ENCODE data around the gene SYNPR. TPM values are rescaled to one million over a fixed set of nuclear protein-coding genes. Genes with fewer than 3 reads are reported as not detected.

The SYNPR gene
- total and polyA plus RNA-seq, 5 experiments from 2014 or later = not detected

DNA sequence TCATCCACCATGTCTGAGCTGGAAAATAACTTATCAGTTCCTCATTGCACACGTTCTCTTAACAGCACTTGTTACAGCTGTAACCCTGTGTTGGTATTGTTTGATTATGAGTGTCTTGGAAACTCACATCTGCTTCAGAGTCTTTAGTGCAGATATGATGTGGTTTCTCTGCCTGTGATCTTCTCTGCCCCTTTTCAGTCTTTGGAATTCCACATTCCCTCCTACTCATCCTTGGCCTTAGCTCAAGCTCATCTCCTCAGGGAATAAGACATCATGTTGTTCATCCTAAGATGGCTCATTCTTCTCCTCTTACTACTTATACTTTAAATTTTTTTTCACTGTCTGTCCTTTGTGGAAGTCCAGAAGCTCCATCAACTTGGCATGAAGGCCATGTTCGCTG, 77.7 kb downstream of the SYNPR start:
- no peak overlapping the region for H3K27ac Mint-ChIP-seq
- no peaks in the 10 kb centered on the region for H3K9me3 Mint-ChIP-seq

DNA sequence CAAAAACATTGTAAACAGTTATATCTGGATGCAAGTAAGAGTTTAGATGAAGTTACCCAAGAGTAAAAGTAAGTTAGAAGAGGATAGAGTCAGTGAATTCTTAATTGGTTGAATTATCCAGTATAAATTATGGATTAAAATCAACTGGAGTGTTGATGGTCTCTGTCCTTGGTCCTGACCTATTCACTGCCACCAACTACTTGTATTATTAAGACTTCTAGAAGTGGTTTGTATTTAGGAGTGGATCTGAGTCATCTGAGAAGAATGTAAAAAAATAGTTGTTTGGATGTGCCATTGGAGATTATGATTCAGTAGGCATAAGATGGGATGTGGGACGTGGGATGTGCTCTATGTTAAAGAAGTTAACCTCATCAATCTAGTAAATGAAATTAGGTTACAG, 86.4 kb downstream of the SYNPR start:
- peaks cover 0 to 22% (median 3%) of the 10 kb centered on the region in 5 donors for H3K27me3 Mint-ChIP-seq
- peaks cover 0 to 8% (median 0%) of the 10 kb centered on the region in 9 donors for H3K9me3 Mint-ChIP-seq
- H3K4me1 Mint-ChIP-seq = no peaks in the 10 kb centered on the region
- POLR2A ChIA-PET = no interaction called here
- DNase-seq (no peak), ATAC-seq (no peak)
- H3K4me3 Mint-ChIP-seq = no peak overlapping the region
- no peak overlapping the region for H3K27ac Mint-ChIP-seq
- H3K36me3 Mint-ChIP-seq = no peaks in the 10 kb centered on the region

More for the DNA sequence above, 77.7 kb downstream of the SYNPR start:
- ATAC-seq = no peak
- H3K4me1 Mint-ChIP-seq = no peaks in the 10 kb centered on the region
- no peaks in the 10 kb centered on the region for H3K36me3 Mint-ChIP-seq
- no peak overlapping the region for H3K4me3 Mint-ChIP-seq
- H3K27me3 Mint-ChIP-seq = peaks cover 7 to 37% (median 21%) of the 10 kb centered on the region in 5 donors
- no peak for DNase-seq
- POLR2A ChIA-PET = no interaction called here

DNA sequence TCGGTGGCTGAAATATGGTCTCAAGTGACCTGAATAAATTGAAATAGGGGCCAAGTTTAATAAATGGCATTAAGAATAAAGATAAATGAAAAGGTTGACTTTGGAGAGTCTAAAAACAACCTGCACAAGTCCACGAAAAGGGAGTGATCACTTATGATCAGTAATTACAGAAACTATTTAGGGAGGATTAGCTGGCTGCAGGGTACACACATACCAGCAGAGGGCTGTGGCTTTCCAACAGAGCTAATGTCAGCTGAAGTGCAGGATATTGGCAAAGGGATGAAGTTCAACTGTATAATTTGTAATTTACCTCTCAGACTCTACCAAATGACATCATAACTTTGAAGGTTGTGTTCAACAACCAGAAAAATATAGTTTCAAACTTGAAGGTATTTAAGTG, 86.8 kb downstream of the SYNPR start:
- Mint-ChIP-seq H3K36me3 (no peaks in the 10 kb centered on the region), H3K4me3 (no peak overlapping the region), H3K9me3 (peaks cover 0 to 8% (median 0%) of the 10 kb centered on the region in 9 donors), H3K27ac (no peak overlapping the region), H3K4me1 (no peaks in the 10 kb centered on the region), H3K27me3 (peaks cover 0 to 21% (median 3%) of the 10 kb centered on the region in 5 donors)
- DNase-seq = no peak
- no peak for ATAC-seq
- POLR2A ChIA-PET = no interaction called here

DNA sequence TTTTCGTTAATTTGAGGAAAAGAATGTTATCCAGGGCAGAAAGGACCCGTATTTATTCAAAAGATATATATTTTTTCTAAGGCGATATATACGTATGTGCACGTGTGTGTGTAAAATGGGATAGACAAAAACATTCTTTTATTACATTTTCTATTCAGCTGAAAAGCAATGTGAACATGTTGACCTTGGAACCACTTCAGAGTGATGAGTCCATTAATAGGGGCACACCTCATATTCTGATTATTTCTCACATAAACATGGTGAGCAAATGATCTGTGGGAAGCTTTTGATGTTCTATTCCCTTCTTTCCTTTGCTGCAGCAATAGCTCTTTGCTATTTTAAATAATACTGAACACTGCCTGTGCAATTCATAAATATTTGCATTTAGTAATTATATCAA, 87.6 kb downstream of the SYNPR start:
- DNase-seq = no peak
- H3K4me3 Mint-ChIP-seq = no peak overlapping the region

DNA sequence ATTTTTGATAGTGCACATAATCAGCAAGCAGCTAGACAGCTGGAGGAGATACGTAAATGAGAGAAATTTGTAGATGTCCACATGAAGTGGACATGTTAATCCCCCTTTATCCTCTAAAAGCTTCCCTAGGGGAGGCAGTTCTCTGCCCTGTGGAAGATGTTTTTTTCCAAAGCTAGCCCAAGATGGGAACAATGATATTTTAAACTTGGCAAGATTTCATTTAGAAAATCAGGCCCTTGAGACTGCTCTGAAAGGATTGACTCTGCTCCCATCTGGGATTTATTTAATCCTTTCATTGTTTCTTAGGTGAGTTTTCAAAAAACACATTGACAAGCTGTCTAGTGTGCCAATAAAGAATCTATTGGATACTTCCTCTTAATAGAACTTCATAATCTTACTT, 92.0 kb downstream of the SYNPR start:
- peaks cover 0 to 8% (median 2%) of the 10 kb centered on the region in 5 donors for H3K27me3 Mint-ChIP-seq
- H3K9me3 Mint-ChIP-seq = peaks cover 0 to 5% (median 0%) of the 10 kb centered on the region in 9 donors
- no peak for DNase-seq
- no peak overlapping the region for H3K27ac Mint-ChIP-seq
- no peak for ATAC-seq
- no peaks in the 10 kb centered on the region for H3K36me3 Mint-ChIP-seq
- POLR2A ChIA-PET = interaction anchor here (1.1 kb wide), 1 partner anchor 15 kb away, joined by 3 read pairs; no protein-coding TSS in a partner anchor
- no peaks in the 10 kb centered on the region for H3K4me1 Mint-ChIP-seq
- no peak overlapping the region for H3K4me3 Mint-ChIP-seq

More for the DNA sequence above, 87.6 kb downstream of the SYNPR start:
- ATAC-seq = no peak
- Mint-ChIP-seq H3K9me3 (peaks cover 0 to 8% (median 0%) of the 10 kb centered on the region in 9 donors), H3K4me1 (no peaks in the 10 kb centered on the region), H3K27me3 (peaks cover 0 to 13% (median 0%) of the 10 kb centered on the region in 5 donors), H3K36me3 (no peaks in the 10 kb centered on the region), H3K27ac (no peak overlapping the region)
- POLR2A ChIA-PET = no interaction called here

DNA sequence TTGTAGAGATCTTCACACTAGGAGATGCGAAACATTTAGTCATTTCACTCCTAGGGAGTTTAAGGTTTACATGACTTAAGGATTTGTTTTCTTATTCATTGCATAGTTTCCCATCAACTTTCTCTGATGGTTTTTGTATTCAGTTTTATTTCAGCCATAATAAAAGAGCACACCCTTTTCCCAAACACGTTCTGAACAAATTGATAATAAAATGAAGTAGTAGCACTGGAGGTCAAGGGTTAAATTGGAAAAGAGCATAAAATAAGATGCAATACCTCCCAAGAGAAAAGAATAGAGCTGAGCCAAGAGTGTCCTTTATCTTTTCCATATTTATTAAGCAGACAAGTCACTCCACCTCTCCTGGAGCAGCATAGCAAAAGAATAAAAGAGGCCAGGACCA, 104.9 kb downstream of the SYNPR start:
- no peak for ATAC-seq
- H3K27ac Mint-ChIP-seq = no peak overlapping the region
- no peaks in the 10 kb centered on the region for H3K4me1 Mint-ChIP-seq
- H3K4me3 Mint-ChIP-seq = no peak overlapping the region
- no peaks in the 10 kb centered on the region for H3K36me3 Mint-ChIP-seq
- no peak for DNase-seq
- H3K27me3 Mint-ChIP-seq = peaks cover 0 to 6% (median 0%) of the 10 kb centered on the region in 5 donors
- peaks cover 0 to 9% (median 0%) of the 10 kb centered on the region in 9 donors for H3K9me3 Mint-ChIP-seq
- POLR2A ChIA-PET = no interaction called here

- DNase-seq (no peak), ATAC-seq (no peak)
- peaks cover 0 to 9% (median 0%) of the 10 kb centered on the region in 9 donors for H3K9me3 Mint-ChIP-seq
- POLR2A ChIA-PET = no interaction called here
- no peaks in the 10 kb centered on the region for H3K4me1 Mint-ChIP-seq
- no peak overlapping the region for H3K4me3 Mint-ChIP-seq
- H3K36me3 Mint-ChIP-seq = no peaks in the 10 kb centered on the region
- no peak overlapping the region for H3K27ac Mint-ChIP-seq
- peaks cover 0 to 8% (median 0%) of the 10 kb centered on the region in 5 donors for H3K27me3 Mint-ChIP-seq
These were observed 106.3 kb downstream of the SYNPR start for GRCh38 chr3:63384382-63384781.

GRCh38 chr3:63385629-63386028, 107.5 kb downstream of the SYNPR start:
- Mint-ChIP-seq H3K4me1 (no peaks in the 10 kb centered on the region), H3K4me3 (no peak overlapping the region)

GRCh38 chr3:63386568-63386967, 108.5 kb downstream of the SYNPR start:
- H3K4me1 Mint-ChIP-seq = no peaks in the 10 kb centered on the region
- H3K36me3 Mint-ChIP-seq = no peaks in the 10 kb centered on the region
- no peak overlapping the region for H3K4me3 Mint-ChIP-seq

More at GRCh38 chr3:63385629-63386028, 107.5 kb downstream of the SYNPR start:
- peaks cover 0 to 8% (median 4%) of the 10 kb centered on the region in 5 donors for H3K27me3 Mint-ChIP-seq
- H3K9me3 Mint-ChIP-seq = peaks cover 0 to 9% (median 0%) of the 10 kb centered on the region in 9 donors
- ATAC-seq = no peak
- POLR2A ChIA-PET = interaction anchor here (0.9 kb wide), 1 partner anchor 15 kb away, joined by 3 read pairs; no protein-coding TSS in a partner anchor
- DNase-seq = no peak
- no peak overlapping the region for H3K27ac Mint-ChIP-seq
- no peaks in the 10 kb centered on the region for H3K36me3 Mint-ChIP-seq

GRCh38 chr3:63387568-63387967, 109.5 kb downstream of the SYNPR start:
- Mint-ChIP-seq H3K27me3 (peaks cover 4 to 12% (median 5%) of the 10 kb centered on the region in 5 donors), H3K4me3 (no peak overlapping the region), H3K36me3 (no peaks in the 10 kb centered on the region), H3K4me1 (no peaks in the 10 kb centered on the region), H3K27ac (no peak overlapping the region), H3K9me3 (peaks cover 0 to 7% (median 0%) of the 10 kb centered on the region in 9 donors)
- ATAC-seq (no peak), DNase-seq (no peak)
- POLR2A ChIA-PET = no interaction called here

More at GRCh38 chr3:63386568-63386967, 108.5 kb downstream of the SYNPR start:
- DNase-seq (no peak), ATAC-seq (no peak)
- Mint-ChIP-seq H3K9me3 (peaks cover 0 to 9% (median 0%) of the 10 kb centered on the region in 9 donors), H3K27ac (no peak overlapping the region), H3K27me3 (peaks cover 4 to 12% (median 5%) of the 10 kb centered on the region in 5 donors)
- POLR2A ChIA-PET = no interaction called here

GRCh38 chr3:63390710-63391230, 112.7 kb downstream of the SYNPR start:
- H3K4me3 Mint-ChIP-seq = no peak overlapping the region
- ATAC-seq (no peak), DNase-seq (no peak)
- peaks cover 4 to 12% (median 5%) of the 10 kb centered on the region in 5 donors for H3K27me3 Mint-ChIP-seq
- H3K36me3 Mint-ChIP-seq = no peaks in the 10 kb centered on the region
- POLR2A ChIA-PET = no interaction called here
- peaks cover 0 to 6% (median 0%) of the 10 kb centered on the region in 9 donors for H3K9me3 Mint-ChIP-seq
- H3K27ac Mint-ChIP-seq = no peak overlapping the region
- no peaks in the 10 kb centered on the region for H3K4me1 Mint-ChIP-seq

DNA sequence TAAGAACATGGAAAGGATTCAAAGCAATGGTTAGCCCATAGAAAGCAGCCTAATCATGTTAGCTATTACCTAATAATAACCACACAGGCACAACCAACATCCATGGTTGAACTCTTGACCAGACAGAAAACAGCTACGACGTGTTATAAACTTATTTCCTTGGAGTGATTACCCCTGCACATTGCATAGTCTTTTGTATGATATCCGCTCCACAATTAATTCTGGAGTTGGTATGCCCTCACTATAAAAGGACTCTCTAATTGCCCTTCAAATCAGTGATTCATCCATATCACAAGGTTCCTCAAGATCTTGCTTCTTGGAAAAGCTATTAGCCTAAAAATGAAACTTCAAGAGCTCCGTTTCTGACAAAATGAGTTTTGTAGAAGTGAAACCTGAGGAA, 117.9 kb downstream of the SYNPR start:
- Mint-ChIP-seq H3K27me3 (peaks cover 0 to 5% (median 2%) of the 10 kb centered on the region in 5 donors), H3K36me3 (no peaks in the 10 kb centered on the region), H3K9me3 (peaks cover 0 to 8% (median 1%) of the 10 kb centered on the region in 9 donors), H3K4me1 (no peaks in the 10 kb centered on the region), H3K4me3 (no peak overlapping the region), H3K27ac (no peak overlapping the region)
- DNase-seq = no peak
- POLR2A ChIA-PET = interaction anchor here (0.6 kb wide), 1 partner anchor 1781 kb away, joined by 5 read pairs; no protein-coding TSS in a partner anchor
- no peak for ATAC-seq

DNA sequence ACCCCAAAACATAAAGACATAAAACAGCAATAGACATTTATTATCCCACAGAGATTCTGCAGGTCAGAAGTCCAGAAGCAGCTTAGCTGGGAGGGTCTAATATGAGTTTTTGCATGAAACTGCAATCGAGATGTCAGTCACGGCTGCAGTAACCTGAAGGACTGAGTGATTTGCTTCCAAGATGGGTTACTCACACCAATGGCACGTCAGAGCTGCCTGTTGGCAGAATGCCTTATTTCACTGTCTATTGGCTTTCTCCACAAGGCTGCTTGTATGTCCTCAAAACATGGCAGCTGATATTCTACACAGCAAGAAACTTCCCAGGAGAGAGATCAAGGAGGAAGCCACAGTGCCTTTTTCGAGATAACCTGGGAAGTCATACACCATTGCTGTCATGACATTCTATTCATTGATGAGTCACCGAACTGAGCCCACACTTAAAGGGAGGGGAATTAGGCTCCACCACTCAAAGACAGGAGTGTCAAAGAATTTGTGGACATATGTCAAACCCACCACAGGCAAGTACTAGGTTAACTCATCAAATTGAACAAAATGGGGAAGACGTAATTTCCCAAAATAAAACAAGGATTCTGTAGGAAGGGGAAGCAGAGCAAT, 122.2 kb downstream of the SYNPR start:
- Mint-ChIP-seq H3K27me3 (peaks cover 0 to 2% (median 0%) of the 10 kb centered on the region in 5 donors), H3K27ac (no peak overlapping the region), H3K9me3 (peaks cover 0 to 25% (median 0%) of the 10 kb centered on the region in 9 donors), H3K4me3 (no peak overlapping the region), H3K36me3 (no peaks in the 10 kb centered on the region), H3K4me1 (no peaks in the 10 kb centered on the region)
- ATAC-seq (no peak), DNase-seq (no peak)
- POLR2A ChIA-PET = no interaction called here

All from naive thymus-derived CD8-positive, alpha-beta T cell (primary cell).